HUES48 (cell line): Measurements from ENCODE around the gene PCDHA12.
"Not testable (repeated sequence)": the region's sequence is repeated elsewhere in the genome, so short reads cannot be mapped to it uniquely, and the experiment has no call there.

Experiments
- H3K27ac ChIP-seq: one replicate; pipeline ENCODE4 v1.7.0; 2013; ENCODE audit warnings: low read depth, low read length, inconsistent platforms
- H3K27me3 ChIP-seq: 2 replicates; pipeline ENCODE4 v1.6.1; 2013; ENCODE audit warnings: mild to moderate bottlenecking, low read length; ENCODE audit not compliant: control insufficient read depth, insufficient read depth
- H3K36me3 ChIP-seq: 2 replicates; pipeline ENCODE4 v1.6.1; 2013; ENCODE audit warnings: low read length; ENCODE audit not compliant: control insufficient read depth, insufficient read depth
- H3K4me1 ChIP-seq: 2 replicates; pipeline ENCODE4 v1.6.1; 2013; ENCODE audit warnings: mild to moderate bottlenecking, low read length; ENCODE audit not compliant: control insufficient read depth, insufficient read depth
- H3K4me3 ChIP-seq: 2 replicates; pipeline ENCODE4 v1.5.1; 2013; ENCODE audit warnings: mild to moderate bottlenecking, low read depth, low read length
- H3K9ac ChIP-seq: 2 replicates; pipeline ENCODE4 v1.6.1; 2013; ENCODE audit warnings: mild to moderate bottlenecking, low read depth, low read length, moderate library complexity
- H3K9me3 ChIP-seq: 2 replicates; pipeline ENCODE4 v1.6.1; 2013; ENCODE audit warnings: low read length; ENCODE audit not compliant: control insufficient read depth, insufficient read depth

Gene PCDHA12, protein sequence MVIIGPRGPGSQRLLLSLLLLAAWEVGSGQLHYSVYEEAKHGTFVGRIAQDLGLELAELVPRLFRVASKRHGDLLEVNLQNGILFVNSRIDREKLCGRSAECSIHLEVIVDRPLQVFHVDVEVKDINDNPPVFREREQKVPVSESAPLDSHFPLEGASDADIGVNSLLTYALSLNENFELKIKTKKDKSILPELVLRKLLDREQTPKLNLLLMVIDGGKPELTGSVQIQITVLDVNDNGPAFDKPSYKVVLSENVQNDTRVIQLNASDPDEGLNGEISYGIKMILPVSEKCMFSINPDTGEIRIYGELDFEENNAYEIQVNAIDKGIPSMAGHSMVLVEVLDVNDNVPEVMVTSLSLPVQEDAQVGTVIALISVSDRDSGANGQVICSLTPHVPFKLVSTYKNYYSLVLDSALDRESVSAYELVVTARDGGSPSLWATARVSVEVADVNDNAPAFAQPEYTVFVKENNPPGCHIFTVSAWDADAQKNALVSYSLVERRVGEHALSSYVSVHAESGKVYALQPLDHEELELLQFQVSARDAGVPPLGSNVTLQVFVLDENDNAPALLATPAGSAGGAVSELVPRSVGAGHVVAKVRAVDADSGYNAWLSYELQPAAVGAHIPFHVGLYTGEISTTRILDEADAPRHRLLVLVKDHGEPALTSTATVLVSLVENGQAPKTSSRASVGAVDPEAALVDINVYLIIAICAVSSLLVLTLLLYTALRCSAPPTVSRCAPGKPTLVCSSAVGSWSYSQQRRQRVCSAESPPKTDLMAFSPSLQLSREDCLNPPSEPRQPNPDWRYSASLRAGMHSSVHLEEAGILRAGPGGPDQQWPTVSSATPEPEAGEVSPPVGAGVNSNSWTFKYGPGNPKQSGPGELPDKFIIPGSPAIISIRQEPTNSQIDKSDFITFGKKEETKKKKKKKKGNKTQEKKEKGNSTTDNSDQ

GRCh38 chr5:140875085-140876065 is at the start of gene PCDHA12:
PCDHA12 (plus strand) TSS chr5:140875308; CDS start chr5:140875473, 165 bp downstream.
- peaks cover 7% of the 10 kb centered on the region; the same call in 1 of the 2 replicates for H3K4me1 ChIP-seq
- H3K27ac ChIP-seq = peak within 1 kb of the TSS; percentile 73
- H3K4me3 ChIP-seq = peak within 1 kb of the TSS; percentile 91
- peak within 1 kb of the TSS; percentile 85 for H3K9ac ChIP-seq
- H3K27me3 ChIP-seq = no peaks in the 10 kb centered on the region
- 0 out of 2 replicates have a peak, but pooled peaks cover under 1% of the 10 kb centered on the region for H3K36me3 ChIP-seq
- no peaks in the 10 kb centered on the region for H3K9me3 ChIP-seq

GRCh38 chr5:140827704-140828361 is 47.3 kb upstream of the PCDHA12 start, which contains the start of gene PCDHA6:
PCDHA6 (plus strand) TSS chr5:140827960; CDS start chr5:140828092, 132 bp downstream.
- Histone ChIP-seq H3K27me3 (no peaks in the 10 kb centered on the region), H3K4me3 (no peak within 1 kb of the TSS), H3K27ac (no peak within 1 kb of the TSS), H3K9me3 (no peaks in the 10 kb centered on the region), H3K4me1 (no peaks in the 10 kb centered on the region), H3K36me3 (no peaks in the 10 kb centered on the region), H3K9ac (no peak within 1 kb of the TSS)

GRCh38 chr5:140828362-140828737 is 46.8 kb upstream of the PCDHA12 start:
- no peak overlapping the region for H3K4me3 ChIP-seq
- no peaks in the 10 kb centered on the region for H3K36me3 ChIP-seq
- H3K27ac ChIP-seq = no peak overlapping the region
- no peaks in the 10 kb centered on the region for H3K27me3 ChIP-seq
- no peaks in the 10 kb centered on the region for H3K4me1 ChIP-seq
- no peaks in the 10 kb centered on the region for H3K9me3 ChIP-seq
- H3K9ac ChIP-seq = no peak overlapping the region

DNA sequence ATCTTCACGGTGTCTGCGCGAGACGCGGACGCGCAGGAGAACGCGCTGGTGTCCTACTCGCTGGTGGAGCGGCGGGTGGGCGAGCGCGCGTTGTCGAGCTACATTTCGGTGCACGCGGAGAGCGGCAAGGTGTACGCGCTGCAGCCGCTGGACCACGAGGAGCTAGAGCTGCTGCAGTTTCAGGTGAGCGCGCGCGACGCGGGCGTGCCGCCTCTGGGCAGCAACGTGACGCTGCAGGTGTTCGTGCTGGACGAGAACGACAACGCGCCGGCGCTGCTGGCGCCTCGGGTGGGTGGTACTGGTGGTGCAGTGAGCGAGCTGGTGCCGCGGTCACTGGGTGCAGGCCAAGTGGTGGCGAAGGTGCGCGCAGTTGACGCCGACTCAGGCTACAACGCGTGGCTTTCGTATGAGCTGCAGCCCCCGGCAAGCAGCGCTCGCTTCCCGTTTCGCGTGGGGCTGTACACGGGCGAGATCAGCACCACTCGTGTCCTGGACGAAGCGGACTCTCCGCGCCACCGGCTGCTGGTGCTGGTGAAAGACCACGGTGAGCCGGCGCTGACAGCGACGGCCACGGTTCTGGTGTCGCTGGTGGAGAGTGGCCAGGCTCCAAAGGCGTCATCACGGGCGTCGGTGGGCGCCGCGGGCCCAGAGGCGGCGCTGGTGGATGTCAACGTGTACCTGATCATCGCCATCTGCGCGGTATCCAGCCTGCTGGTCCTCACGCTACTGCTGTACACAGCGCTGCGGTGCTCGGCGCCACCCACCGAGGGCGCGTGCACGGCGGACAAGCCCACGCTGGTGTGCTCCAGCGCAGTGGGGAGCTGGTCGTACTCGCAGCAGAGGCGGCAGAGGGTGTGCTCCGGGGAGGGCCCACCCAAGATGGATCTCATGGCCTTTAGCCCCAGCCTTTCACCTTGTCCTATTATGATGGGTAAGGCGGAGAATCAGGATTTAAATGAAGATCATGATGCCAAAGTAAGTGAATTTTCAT is 45.3 kb upstream of the PCDHA12 start:
- not testable (repeated sequence) for H3K27me3 ChIP-seq, H3K27ac ChIP-seq, H3K4me1 ChIP-seq, H3K4me3 ChIP-seq, H3K36me3 ChIP-seq, H3K9me3 ChIP-seq, H3K9ac ChIP-seq

DNA sequence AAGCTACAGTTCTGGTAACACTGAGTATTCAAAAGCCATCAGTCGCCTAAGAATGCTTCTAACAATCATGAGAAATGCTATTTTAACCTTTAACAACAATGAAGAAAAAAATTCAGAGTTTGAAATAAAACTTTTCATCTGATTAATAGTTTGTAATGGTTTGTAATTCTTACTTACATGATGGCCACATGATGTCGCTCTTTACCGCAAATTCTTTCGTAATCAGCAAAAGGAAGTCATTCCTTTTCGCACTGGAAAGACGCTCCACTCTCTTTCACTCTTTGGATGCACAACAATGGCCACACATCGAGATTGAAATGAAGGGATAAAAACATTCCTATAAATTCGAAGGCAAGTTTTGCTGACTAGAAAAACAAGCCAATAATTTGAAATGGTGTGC is 41.1 kb upstream of the PCDHA12 start, which contains the start of gene PCDHA7:
Gene PCDHA7, plus strand, starts transcription at position 277 of the 400 bp plus-strand sequence. Its CDS starts 115 bp downstream, at position 392.
- no peaks in the 10 kb centered on the region for H3K27me3 ChIP-seq
- no peak within 1 kb of the TSS; the same call in 1 of the 2 replicates for H3K9ac ChIP-seq
- peaks cover 9% of the 10 kb centered on the region; the same call in 1 of the 2 replicates for H3K9me3 ChIP-seq
- H3K36me3 ChIP-seq = no peaks in the 10 kb centered on the region
- peak within 1 kb of the TSS; percentile 54 for H3K4me3 ChIP-seq
- H3K4me1 ChIP-seq = no peaks in the 10 kb centered on the region
- no peak within 1 kb of the TSS for H3K27ac ChIP-seq

GRCh38 chr5:140834439-140835008 is 40.6 kb upstream of the PCDHA12 start:
- peak overlapping the region; percentile 54 for H3K4me3 ChIP-seq
- not testable (repeated sequence) for H3K9ac ChIP-seq, H3K27me3 ChIP-seq, H3K9me3 ChIP-seq, H3K27ac ChIP-seq, H3K4me1 ChIP-seq, H3K36me3 ChIP-seq

DNA sequence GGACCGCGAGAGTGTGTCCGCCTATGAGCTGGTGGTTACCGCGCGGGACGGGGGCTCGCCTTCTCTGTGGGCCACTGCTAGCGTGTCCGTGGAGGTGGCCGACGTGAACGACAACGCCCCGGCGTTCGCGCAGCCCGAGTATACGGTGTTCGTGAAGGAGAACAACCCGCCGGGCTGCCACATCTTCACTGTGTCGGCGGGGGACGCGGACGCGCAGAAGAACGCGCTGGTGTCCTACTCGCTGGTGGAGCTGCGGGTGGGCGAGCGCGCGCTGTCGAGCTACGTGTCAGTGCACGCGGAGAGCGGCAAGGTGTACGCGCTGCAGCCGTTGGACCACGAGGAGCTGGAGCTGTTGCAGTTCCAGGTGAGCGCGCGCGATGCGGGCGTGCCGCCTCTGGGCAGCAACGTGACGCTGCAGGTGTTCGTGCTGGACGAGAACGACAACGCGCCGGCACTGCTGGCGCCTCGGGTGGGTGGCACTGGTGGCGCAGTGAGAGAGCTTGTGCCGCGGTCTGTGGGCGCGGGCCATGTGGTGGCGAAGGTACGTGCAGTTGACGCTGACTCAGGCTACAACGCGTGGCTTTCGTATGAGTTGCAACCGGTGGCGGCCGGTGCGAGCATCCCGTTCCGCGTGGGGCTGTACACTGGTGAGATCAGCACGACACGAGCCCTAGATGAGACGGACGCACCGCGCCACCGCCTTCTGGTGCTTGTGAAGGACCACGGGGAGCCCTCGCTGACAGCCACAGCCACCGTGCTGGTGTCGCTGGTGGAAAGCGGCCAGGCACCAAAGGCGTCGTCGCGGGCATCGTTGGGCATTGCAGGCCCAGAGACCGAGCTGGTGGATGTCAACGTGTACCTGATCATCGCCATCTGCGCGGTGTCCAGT is 39.2 kb upstream of the PCDHA12 start:
- H3K36me3 ChIP-seq = no peaks in the 10 kb centered on the region
- no peaks in the 10 kb centered on the region for H3K4me1 ChIP-seq
- peaks cover 9% of the 10 kb centered on the region; the same call in 1 of the 2 replicates for H3K9me3 ChIP-seq
- H3K9ac ChIP-seq = no peak overlapping the region
- H3K27me3 ChIP-seq = no peaks in the 10 kb centered on the region
- no peak overlapping the region for H3K4me3 ChIP-seq
- no peak overlapping the region for H3K27ac ChIP-seq

GRCh38 chr5:140840978-140841962 is 33.8 kb upstream of the PCDHA12 start, which contains the start of gene PCDHA8:
PCDHA8 (plus strand) TSS chr5:140841187; CDS start chr5:140841322, 135 bp downstream.
- no peak within 1 kb of the TSS for H3K4me3 ChIP-seq
- H3K9me3 ChIP-seq = no peaks in the 10 kb centered on the region
- no peak within 1 kb of the TSS for H3K9ac ChIP-seq
- H3K36me3 ChIP-seq = no peaks in the 10 kb centered on the region
- no peak within 1 kb of the TSS for H3K27ac ChIP-seq
- no peaks in the 10 kb centered on the region for H3K4me1 ChIP-seq
- H3K27me3 ChIP-seq = no peaks in the 10 kb centered on the region
